HG03097 (cell line): ENCODE data around the gene CYP2W1.

ENCODE experiments used
- ATAC-seq: cut with Tn5 transposase; IDR thresholded peaks from one replicate; pipeline ENCODE4 v1.9.1; 2021; ENCODE audit not compliant: unreplicated experiment, low FRiP score

The CYP2W1 gene

GRCh38 chr7:979886-980571, 3.0 kb upstream of the CYP2W1 start:
- ATAC-seq: no peak

GRCh38 chr7:981793-982510, 1.0 kb upstream of the CYP2W1 start:
- ATAC-seq: no peak

- no peak for ATAC-seq
Measured at GRCh38 chr7:982511-983003, 424 bp upstream of the CYP2W1 start.

- ATAC-seq: no peak
Measured at GRCh38 chr7:983616-984071, 663 bp downstream of the CYP2W1 start.

GRCh38 chr7:984361-985126, 1.6 kb downstream of the CYP2W1 start:
- ATAC-seq: no peak

GRCh38 chr7:985127-985416, 2.1 kb downstream of the CYP2W1 start:
- no peak for ATAC-seq

GRCh38 chr7:985915-986741, 3.1 kb downstream of the CYP2W1 start:
- no peak for ATAC-seq

GRCh38 chr7:986766-987751, 4.1 kb downstream of the CYP2W1 start:
- no peak for ATAC-seq

- no peak for ATAC-seq
Measured at GRCh38 chr7:987909-988308, 4.9 kb downstream of the CYP2W1 start.

- ATAC-seq: no peak
Measured at GRCh38 chr7:988426-988911, 5.5 kb downstream of the CYP2W1 start.

GRCh38 chr7:988963-989529, 6.1 kb downstream of the CYP2W1 start:
- no peak for ATAC-seq

- ATAC-seq: no peak
Measured at GRCh38 chr7:990352-990932, 7.5 kb downstream of the CYP2W1 start.

- no peak for ATAC-seq
Measured at GRCh38 chr7:990933-991728, 8.2 kb downstream of the CYP2W1 start.

GRCh38 chr7:991729-992656, 9.0 kb downstream of the CYP2W1 start:
- ATAC-seq: no peak

- ATAC-seq: peak; percentile 83
Measured at GRCh38 chr7:992709-993607, 10.0 kb downstream of the CYP2W1 start.
